HG03097 (cell line): ENCODE data around the gene SURF2.

ENCODE experiments used
- ATAC-seq: cut with Tn5 transposase; IDR thresholded peaks from one replicate; pipeline ENCODE4 v1.9.1; 2021; ENCODE audit not compliant: unreplicated experiment, low FRiP score

Gene SURF2

DNA sequence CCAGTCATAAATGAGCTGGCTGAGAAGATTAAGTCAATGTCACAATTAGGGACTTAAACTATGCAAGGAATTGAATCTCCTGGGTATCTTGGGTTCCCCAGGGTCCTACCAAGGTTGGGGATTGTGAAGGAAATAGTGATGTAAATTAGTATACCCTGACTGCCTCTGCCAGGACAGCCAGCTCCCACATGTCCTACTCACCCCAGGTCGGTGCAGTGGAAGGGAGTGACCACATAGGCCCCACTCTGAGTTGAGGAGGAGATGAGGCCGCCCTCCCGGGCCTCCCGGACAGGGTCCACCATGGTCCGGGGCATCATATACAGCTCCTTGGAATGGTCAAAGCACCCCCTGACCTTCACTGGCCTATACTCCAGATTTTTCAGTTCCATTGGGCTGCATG is 2.8 kb upstream of the SURF2 start:
- no peak for ATAC-seq

DNA sequence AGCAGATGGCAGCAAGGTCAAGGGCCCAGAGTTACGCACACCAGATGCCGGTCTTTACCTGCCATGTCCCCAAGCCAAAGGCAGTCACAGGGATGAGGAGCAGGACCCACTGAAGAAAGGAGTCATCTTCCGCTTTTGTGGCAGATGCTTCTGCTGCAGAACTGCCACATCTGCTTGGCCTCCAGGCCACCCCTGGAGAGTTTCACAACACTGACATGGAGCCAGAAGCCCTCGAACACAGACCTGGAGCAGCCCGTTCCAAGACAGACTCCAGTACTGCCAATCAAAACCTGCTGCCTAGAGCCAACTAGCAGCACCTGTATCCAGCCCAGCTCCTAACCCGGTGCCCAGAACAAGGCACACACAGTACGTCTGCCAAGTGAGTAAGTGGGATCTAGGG is 1.6 kb upstream of the SURF2 start:
- ATAC-seq, result no peak

DNA sequence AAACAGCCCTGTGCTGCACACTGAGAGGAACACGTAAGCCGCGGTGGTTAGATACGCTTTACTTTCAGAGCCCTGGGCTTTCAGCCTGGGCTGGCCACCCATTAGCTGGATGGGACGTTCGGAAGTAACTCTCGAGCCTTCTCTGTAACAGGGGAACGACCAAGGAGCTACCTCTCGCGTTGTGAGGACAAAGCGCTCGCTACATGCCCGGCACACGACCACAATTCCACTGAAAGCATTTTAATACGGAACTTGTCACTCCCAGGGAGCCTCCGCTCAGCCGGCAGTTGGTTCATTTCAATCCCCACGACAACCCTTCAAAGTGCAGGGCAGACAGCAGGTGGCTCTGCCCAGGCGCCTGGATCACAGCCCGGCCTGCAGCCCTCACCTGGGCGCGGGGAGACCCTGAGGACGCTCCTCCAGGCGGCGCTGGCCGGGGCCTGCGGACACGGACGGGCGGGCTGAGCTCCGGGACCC is 431 bp upstream of the SURF2 start:
- ATAC-seq, result no peak

DNA sequence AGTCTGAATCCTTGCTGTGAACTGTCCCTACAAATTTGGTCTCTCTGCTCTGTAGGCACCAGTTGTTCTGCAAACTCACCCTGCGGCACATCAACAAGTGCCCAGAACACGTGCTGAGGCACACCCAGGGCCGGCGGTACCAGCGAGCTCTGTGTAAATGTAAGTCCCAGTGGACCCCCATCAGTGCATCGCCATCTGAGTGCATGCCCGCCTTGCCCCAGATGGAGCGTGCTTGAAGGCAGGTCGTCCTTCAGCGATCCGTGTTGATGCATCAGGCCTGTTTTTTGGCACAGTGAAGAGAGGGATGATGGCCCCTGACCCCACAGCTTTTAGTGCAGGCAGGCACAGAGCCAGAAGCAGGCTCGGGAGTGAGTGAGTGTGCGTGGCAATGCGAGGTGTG is 1.3 kb downstream of the SURF2 start:
- no peak for ATAC-seq

DNA sequence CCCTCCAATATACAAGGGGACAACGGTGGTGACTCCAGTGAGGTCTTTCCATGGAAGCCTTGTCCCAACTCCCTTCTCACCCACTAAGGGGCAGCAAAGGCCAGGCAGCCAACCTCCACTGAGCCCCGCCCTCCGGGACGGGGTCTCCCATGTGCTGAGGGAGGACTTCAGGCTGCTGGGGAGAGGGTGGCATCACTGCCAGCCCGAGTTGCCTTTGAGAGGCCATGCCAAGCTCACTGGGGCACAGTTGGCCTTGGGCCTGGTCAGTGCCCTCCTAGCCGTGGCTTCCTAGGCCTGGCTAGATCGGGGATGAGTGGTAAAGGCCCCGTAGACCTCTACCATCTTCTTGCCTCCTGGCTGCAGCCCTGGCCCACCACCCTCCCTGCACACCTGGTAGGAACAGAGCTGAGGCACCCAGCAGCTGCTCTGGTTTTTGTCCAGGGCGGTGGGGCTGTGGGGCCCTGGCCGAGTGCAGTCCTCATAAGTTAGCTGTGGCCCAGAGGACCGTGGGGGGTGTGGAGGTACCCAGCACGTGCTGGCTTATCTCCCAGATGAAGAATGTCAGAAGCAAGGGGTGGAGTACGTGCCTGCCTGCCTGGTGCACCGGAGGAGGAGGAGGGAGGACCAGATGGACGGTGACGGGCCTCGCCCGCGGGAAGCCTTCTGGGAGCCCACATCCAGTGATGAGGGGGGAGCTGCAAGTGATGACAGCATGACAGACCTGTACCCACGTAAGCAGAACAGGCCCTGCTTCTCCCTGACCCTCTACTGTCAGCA is 3.2 kb downstream of the SURF2 start:
- ATAC-seq, result no peak

DNA sequence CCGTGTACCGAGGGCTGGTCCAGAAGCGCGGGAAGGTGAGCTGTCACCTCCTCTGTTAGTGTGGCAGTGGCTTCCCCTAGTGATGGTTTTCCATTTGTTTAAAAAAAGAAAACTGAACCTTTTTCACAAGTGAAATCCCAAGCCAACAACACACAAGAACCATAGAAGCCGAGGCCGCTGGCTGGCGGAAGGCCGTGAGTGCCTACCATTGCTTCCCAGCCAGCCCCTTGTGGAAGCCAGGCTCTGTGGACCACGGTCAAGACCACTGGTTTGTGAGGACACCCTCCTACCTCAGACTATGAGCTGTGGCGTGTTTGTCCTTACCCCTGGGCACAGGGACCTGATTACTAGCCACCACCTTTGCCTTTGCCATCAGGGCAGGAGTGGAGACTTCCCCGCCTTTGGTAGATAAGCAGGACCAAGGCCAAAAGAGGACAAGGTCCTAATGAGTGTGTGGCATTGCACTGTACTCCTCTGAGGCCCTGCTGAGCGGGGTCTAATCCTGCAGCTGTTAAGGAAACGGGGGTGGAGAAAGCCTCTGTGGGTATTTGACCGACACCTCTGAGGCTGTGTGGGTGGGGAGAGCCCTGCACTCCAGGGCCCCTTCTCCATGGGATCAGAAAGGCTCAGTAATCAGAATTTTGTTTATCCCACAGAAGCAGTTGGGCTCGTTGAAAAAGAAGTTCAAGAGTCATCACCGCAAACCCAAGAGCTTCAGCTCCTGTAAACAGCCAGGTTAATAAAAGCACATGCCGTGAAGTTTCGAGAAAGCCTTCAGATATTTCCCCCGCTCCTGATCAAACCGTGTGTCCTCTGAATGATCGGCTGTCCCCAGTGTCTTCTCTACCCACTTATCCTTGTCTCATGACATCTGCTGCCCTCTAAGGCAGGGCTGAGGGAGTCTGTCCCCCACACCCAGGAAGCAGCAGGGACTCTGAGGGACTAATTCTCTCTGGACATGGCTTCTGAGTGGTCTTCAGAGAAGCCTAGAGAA is 4.3 kb downstream of the SURF2 start:
- no peak for ATAC-seq

DNA sequence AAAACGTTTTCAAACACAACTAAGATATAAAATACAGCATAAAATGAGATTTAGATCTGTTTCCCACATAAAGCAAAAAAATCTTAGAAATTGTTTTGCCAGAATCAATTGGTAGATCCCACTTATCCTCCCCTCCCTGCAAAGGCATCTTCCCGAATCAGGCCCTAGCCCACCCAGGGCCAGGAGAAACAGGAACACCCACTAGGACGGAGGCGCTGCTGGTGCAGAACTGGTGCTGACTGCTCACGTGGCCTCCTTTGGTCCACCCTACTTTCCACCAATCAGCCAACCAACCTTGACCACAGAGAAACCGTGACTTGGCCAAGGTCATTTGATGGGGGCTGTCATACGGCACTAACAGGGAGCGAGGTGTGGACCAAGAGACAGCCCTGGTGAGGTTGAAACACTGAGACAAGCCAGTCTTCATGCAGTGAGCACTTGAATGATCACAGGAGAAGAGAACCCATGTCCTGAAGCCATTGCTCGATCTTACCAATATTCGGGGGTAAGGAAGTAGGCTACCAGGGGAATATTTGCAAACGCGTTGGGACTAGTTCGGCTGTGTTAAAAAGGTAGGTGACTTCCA is 5.2 kb downstream of the SURF2 start:
- ATAC-seq, result no peak

DNA sequence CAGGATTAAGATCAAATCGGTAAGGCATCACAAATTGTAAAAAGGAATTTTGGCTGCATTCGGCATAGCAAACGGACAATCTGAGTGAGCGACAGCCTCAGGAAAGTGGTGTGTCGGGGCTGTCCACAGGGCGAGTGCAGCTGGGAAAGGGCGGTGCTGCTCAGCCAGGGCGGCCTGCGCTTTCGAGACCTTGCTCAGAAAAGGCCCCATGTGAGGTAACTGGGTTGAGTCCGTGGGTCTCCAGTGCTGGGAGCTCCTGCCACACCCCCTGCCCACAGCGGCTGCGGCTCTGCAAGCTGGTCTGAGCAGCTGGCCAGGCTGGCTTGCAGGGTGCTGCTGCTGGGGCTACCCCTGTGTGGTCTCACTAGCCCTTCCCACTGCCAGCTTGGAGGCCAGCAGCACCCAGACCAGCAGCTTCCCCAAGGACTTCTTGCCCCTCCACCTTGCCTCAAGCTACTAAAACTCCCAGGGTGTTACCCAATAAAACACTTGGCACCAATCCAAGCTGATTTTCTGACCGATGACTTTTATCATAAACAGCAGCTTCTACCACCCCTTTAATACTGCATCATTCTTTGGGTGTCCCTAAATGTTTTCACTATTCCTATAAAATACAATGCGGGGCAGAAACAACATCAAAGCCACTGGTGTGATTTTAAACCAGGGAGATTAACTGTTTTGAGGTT is 6.2 kb downstream of the SURF2 start:
- ATAC-seq, result no peak

DNA sequence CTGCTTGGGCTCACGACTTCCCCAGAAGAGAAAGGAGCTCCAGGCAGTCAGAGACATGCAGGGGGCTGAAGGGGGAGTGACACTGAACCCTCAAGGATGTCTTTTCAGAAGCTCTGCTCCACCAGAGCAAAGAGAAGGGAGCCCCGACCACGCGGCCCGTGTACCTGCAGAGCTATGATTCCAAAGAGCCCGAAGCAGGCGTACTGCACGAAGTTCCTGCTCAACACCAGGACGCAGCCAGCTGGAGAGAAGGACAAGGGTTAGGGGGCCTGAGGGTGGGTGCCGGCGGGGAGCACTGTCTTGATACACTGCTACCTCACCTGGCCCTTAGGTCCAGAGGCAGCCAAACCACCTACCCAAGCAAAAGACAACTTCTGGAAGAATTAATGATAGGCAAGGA is 10.1 kb downstream of the SURF2 start:
- ATAC-seq, result no peak

DNA sequence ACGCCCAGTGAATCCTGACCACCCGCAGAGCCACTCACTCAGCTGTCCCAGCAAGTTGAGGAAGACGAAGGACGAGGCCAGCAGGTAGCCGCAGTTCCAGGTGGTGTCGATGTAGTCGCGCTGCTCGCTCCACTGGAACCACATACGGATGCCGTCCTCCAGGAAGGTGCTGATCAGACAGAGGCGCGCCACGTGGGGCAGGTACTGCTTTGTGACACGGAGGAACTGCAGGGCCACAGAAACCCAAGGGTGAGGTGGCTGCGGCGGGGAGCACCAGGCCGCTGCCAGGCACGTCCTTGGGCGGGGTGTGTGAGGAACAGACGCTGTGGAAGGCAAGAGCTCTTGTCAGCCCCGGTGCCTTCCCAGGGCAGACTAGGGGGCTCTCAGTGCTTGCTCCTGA is 10.9 kb downstream of the SURF2 start:
- no peak for ATAC-seq

DNA sequence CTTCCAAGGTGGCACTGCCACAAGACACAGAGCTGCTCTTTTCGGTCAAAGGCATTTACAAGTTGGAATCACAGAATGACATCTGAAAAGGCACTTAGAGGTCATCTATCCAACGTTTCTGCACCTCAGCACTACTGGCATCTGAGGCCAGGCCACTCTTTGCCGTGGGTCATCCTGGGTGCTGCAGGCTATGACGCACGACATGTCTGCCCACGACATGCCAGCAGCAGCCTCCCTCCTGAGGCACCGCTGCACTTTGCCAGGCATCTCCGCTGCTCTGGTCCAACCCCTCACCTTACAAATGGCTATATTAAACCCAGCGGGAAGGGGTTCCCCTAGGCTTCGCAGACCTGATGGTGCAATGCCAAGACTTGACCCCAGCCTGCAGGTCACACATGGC is 11.4 kb downstream of the SURF2 start:
- ATAC-seq, result no peak

DNA sequence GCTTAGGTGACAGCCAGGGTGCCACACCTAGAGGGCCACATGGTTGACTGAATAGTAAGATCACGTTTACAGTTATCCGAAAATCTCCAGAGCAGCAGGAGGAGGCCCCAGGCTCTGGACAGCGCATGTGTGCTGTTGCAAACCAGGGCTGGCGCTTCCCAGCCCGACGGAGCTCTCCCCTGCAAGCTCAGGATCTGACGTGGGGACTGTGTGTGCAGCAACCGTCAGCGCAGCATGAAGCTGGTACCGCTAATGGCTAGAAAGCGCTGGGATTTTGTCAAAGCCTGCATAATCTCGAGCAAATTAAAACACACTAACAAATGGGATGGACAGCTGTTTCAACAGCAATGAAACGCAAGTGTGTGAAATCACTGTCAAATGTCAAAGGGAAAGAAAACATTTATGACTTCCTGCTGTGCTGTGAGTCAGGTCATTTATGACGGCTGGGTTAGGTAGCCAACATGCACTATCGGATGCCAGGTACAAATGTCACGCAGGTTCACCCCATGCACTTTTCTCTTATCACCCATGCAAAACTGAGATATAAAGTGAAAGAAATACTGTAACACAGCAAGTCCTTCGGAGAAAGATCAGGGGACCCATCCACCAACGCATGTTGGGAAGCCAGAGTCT is 12.0 kb downstream of the SURF2 start:
- ATAC-seq, result no peak

DNA sequence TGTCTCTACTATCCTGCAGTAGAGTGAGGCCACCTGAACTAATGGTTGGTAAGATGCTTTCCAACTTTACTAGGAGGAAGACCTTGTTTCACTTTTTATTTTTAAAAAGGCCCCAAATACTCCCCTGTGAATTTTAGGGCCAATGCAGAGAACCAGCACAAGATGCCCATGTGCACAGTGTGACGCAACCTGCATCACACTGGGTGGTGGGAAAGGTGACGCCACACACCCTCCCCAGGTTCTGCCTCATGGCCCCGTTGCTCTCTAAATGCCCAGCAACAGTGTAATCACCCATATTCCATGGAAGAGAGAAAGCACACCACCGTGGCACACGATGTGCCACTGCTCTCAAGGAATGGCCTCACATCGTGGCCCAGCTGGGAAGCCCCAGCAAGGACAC is 13.1 kb downstream of the SURF2 start:
- no peak for ATAC-seq

DNA sequence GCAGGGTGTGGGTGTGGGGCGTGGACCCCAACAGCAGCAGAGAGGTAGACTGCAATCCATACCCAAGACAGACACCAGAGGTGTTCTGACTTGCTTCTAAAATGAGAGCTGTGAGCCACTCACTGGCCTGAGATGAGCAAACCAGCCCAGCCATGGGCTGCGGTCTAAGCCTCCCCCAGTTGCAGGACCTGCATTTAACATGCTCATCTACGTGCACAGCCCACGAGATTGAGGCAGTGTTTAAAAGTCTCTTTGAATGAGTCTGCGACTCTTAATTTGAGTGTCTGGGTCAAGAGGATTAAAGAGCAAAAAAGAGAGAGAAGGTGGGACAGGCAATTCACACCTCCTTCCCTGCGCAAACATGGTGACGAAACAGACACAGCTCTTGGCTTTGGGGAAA is 13.6 kb downstream of the SURF2 start:
- ATAC-seq, result no peak

DNA sequence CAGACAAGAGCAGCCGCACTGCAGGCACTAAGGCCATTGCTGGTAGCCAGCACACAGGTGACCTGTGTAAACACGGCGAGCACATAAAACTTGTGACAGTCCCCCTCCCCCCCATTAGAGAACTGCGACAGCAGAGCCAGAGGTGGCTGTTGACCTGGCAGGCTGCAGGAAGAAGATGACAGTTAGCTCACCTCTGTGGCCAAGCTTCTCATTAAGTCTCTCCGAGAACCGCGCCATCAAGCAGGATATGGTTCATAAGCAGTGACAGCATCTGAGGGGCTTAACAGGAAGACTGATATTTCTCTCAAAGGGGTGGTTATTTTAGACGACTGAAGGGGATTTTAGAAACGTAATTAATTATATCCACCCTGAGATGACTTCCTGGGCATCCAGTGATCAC is 14.3 kb downstream of the SURF2 start:
- ATAC-seq, result no peak

DNA sequence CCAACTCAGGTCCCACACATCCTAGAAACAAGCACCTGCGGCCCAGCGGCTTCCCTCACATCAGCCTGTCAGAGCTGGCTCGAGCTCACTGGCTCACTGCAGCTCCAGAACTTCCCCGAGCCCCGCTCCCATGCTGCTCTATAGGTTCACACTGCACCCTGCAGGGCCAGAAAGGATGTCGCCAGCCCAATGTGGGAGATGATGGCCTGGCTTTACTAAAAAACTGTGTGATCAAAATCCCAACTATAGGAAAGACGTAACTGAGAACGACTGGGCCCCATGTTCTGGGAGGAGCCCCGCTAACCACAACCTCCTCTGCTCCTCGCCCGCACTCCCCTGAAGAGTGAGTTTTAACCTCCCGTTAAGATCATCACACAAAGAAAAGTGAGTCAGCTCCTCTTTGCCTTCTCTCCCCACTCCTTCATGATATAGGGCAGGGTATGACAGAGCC is 14.9 kb downstream of the SURF2 start:
- no peak for ATAC-seq

DNA sequence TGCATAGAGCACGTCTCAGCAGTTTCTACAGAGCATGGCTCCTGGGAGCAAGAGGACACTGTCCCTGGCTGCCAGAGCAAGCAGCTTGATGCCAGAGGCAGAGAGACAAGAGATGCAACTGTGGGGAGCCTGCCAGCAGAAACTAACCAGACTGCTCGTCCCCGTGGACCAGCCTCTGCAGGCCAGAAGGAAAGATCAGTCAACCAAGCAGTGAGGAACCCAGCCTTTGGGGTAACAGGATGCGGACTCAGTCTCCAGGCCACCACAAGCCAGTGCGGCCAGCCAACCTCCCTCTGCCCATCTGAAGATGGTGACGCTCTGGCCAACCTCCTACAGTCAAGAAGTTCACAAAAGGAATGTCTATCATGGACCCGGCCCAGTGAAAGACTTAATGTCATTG is 15.8 kb downstream of the SURF2 start:
- no peak for ATAC-seq

DNA sequence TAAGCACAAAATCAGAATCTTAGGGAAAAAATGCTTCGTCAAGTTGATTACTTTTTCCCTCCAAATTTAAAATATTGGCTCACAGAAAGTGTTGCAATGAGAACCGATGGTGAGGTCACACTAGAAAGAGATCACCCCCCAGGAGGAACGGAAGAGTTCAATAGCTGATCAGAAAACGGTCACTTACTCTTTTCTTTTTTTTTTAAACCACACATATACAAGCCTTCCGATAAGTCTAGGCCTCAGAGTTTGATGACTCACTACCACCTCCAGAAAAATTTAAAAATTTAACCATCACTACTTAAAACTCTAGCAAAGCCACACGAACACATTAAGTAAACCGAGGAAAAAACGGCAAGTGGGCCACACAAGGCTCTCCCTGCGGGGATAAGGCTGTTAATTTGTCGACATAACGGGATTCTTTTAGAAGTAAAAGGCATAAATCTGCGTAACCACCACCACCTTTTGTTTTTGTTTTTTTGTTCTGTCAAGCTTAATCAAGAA is 18.3 kb downstream of the SURF2 start:
- no peak for ATAC-seq

DNA sequence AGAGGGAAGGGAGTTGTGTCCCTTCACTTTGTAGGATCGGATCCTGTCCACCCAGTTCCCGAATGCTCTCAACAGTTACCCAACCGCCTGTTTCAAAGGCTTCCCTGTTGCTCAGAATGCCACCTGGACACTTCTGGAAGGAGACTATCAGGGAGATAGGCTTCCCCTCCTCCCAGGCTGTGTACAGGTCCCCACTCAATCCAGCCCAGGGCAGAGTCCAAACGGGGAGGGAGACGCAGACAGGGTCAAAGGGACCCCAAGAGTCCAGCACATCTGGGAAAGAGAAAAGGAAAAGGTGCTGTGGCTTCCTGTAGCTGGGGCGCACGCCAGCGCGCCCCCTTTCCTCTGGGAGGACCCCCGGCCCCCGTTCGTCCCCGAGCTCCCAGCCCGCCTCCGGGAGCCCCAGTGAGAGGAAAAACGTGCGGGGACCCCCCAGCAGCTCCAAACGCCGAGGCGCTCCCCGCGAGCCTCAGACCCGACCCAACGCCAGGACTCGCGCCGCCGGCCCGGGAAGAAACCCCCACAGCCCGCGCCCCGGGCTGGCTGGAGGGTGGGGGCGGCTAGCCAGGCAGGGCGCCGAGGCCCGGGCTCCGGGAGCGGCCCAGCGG is 18.9 kb downstream of the SURF2 start:
- ATAC-seq, result no peak
